H1 (cell line): ENCODE data around the gene NAA38. TPM values are rescaled to one million over a fixed set of nuclear protein-coding genes. Genes with fewer than 3 reads are reported as not detected.

Experiments
- CTCF ChIA-PET: fragments of 300-600 bp; sonication (Branson Sonifier 250); formaldehyde crosslinking; loops from one replicate; lab custom pipeline; 2021; ENCODE audit not compliant: partially characterized antibody; lab: Charles Lee
- POLR2A ChIA-PET: fragments of 300-600 bp; sonication (Branson Sonifier 250); formaldehyde crosslinking; loops from one replicate; lab custom pipeline; 2021; ENCODE audit warnings: inconsistent platforms; ENCODE audit not compliant: partially characterized antibody; lab: Charles Lee
- DNase-seq, 2 experiments: peaks; one replicate each; pipeline versions ENCODE4 v3.0.0 to v3.0.0-alpha.2; 2010 to 2022; ENCODE audit warnings: low spot score in 2 of 2, low read depth in 1 of 2, mixed read lengths in 1 of 2
- FAIRE-seq: peaks from 2 replicates; lab custom pipeline; 2011; peaks lifted over from hg19 to GRCh38; lab: Jason Lieb, UNC
- H2AFZ ChIP-seq: 2 replicates; pipeline ENCODE4 v1.8.1; 2012; ENCODE audit warnings: low read length, inconsistent platforms
- H2AK5ac ChIP-seq: 2 replicates; pipeline ENCODE4 v1.6.1; 2013; ENCODE audit warnings: low read depth, low read length
- H2BK120ac ChIP-seq: replicated peaks from 2 replicates; pipeline ENCODE3; 2013; ENCODE audit warnings: low read depth, low read length, inconsistent platforms
- H2BK12ac ChIP-seq: 2 replicates; pipeline ENCODE4 v1.6.1; 2013; ENCODE audit warnings: low read depth, low read length
- H2BK15ac ChIP-seq: 2 replicates; pipeline ENCODE4 v1.6.1; 2013; ENCODE audit warnings: low read length
- H2BK20ac ChIP-seq: 2 replicates; pipeline ENCODE4 v1.6.1; 2013; ENCODE audit warnings: low read length
- H2BK5ac ChIP-seq: 2 replicates; pipeline ENCODE4 v1.6.1; 2013; ENCODE audit warnings: low read depth, low read length
- H3K14ac ChIP-seq: 2 replicates; pipeline ENCODE4 v1.6.1; 2013; ENCODE audit warnings: inconsistent platforms; ENCODE audit not compliant: insufficient read length
- H3K18ac ChIP-seq: 2 replicates; pipeline ENCODE4 v1.6.1; 2013; ENCODE audit warnings: low read length; ENCODE audit errors: extremely low read depth
- H3K23ac ChIP-seq: 2 replicates; pipeline ENCODE4 v1.6.1; 2013; ENCODE audit warnings: inconsistent platforms; ENCODE audit not compliant: insufficient read length
- H3K23me2 ChIP-seq: 2 replicates; pipeline ENCODE4 v1.6.1; 2013; ENCODE audit warnings: low read depth, low read length
- H3K27ac ChIP-seq: 2 replicates; pipeline ENCODE4 v1.6.1; 2011; ENCODE audit warnings: low read depth, low read length, inconsistent platforms
- H3K27me3 ChIP-seq, 4 experiments: replicated peaks in 1 of 4; 1 replicate in 1 of 4; 2 replicates in 3 of 4; pipeline versions ENCODE4 v1.6.1 to v1.8.1; 2011 to 2013; ENCODE audit warnings: low read length in 3 of 4, mild to moderate bottlenecking in 3 of 4, inconsistent platforms in 2 of 4, mixed read lengths in 2 of 4, moderate library complexity in 1 of 4; ENCODE audit not compliant: control insufficient read depth in 3 of 4, insufficient read depth in 3 of 4; ENCODE audit errors: extremely low read depth in 1 of 4
- H3K36me3 ChIP-seq, 4 experiments: 2 replicates each; pipeline versions ENCODE4 v1.6.1 to v1.8.1; 2011 to 2013; ENCODE audit warnings: mild to moderate bottlenecking in 4 of 4, low read length in 3 of 4, moderate library complexity in 2 of 4, control low read depth in 1 of 4, inconsistent platforms in 1 of 4; ENCODE audit not compliant: insufficient read depth in 4 of 4, control insufficient read depth in 2 of 4
- H3K4ac ChIP-seq: replicated peaks from 2 replicates; pipeline ENCODE3; 2013; ENCODE audit warnings: low read length, low read depth, mixed read lengths, inconsistent platforms; ENCODE audit not compliant: insufficient read length
- H3K4me1 ChIP-seq, 4 experiments: replicated peaks in 1 of 4; 1 replicate in 1 of 4; 2 replicates in 3 of 4; pipeline versions ENCODE4 v1.6.1 to v1.8.1; 2011 to 2013; ENCODE audit warnings: low read length in 3 of 4, inconsistent platforms in 2 of 4, mixed read lengths in 1 of 4; ENCODE audit not compliant: insufficient read depth in 4 of 4, control insufficient read depth in 3 of 4
- H3K4me2 ChIP-seq, 2 experiments: 2 replicates each; pipeline versions ENCODE4 v1.6.1 to v1.8.1; 2011 to 2013; ENCODE audit warnings: low read depth in 2 of 2, low read length in 2 of 2, control low read depth in 1 of 2, inconsistent platforms in 1 of 2, mild to moderate bottlenecking in 1 of 2; ENCODE audit not compliant: insufficient read depth in 1 of 2
- H3K4me3 ChIP-seq, 4 experiments: fragments of 200-600, 300-600 bp in 1 of 4; sonication (generic), shearing (Covaris generic), sonication (Bioruptor Twin) in 1 of 4; 2 replicates each; pipeline versions ENCODE4 v1.5.1 to v1.8.1; 2011 to 2016; ENCODE audit warnings: low read length in 4 of 4, low read depth in 3 of 4, control low read depth in 2 of 4, inconsistent platforms in 2 of 4, mild to moderate bottlenecking in 2 of 4, mixed read lengths in 1 of 4, moderate library complexity in 1 of 4; ENCODE audit not compliant: insufficient read depth in 2 of 4; ENCODE audit errors: extremely low read depth in 1 of 4
- H3K56ac ChIP-seq: replicated peaks from 2 replicates; pipeline ENCODE3; 2013; ENCODE audit warnings: low read depth, mild to moderate bottlenecking, mixed read lengths, low read length, inconsistent platforms; ENCODE audit not compliant: insufficient read length
- H3K79me1 ChIP-seq: 2 replicates; pipeline ENCODE4 v1.6.1; 2013; ENCODE audit warnings: low read depth, low read length, control low read depth
- H3K79me2 ChIP-seq, 2 experiments: 2 replicates each; pipeline versions ENCODE4 v1.6.1 to v1.8.1; 2012 to 2013; ENCODE audit warnings: low read length in 2 of 2, mild to moderate bottlenecking in 2 of 2, inconsistent platforms in 1 of 2; ENCODE audit not compliant: insufficient read depth in 2 of 2, control insufficient read depth in 1 of 2
- H3K9ac ChIP-seq, 4 experiments: replicated peaks in 1 of 4; 1 replicate in 1 of 4; 2 replicates in 3 of 4; pipeline versions ENCODE4 v1.6.1 to v1.8.1; 2011 to 2013; ENCODE audit warnings: low read depth in 3 of 4, low read length in 3 of 4, control low read depth in 2 of 4, mild to moderate bottlenecking in 2 of 4, moderate library complexity in 2 of 4, inconsistent platforms in 1 of 4; ENCODE audit errors: extremely low read depth in 1 of 4
- H3K9me3 ChIP-seq, 2 experiments: 2 replicates each; pipeline versions ENCODE4 v1.6.1 to v1.8.1; 2012 to 2013; ENCODE audit warnings: mild to moderate bottlenecking in 2 of 2, moderate library complexity in 2 of 2, control low read depth in 1 of 2, inconsistent platforms in 1 of 2, low read depth in 1 of 2, low read length in 1 of 2, mixed read lengths in 1 of 2; ENCODE audit not compliant: insufficient read depth in 2 of 2
- H4K20me1 ChIP-seq, 2 experiments: replicated peaks in 1 of 2; 2 replicates each; pipeline versions ENCODE3 to v1.8.1; 2011 to 2013; ENCODE audit warnings: inconsistent platforms in 2 of 2, low read length in 2 of 2, mild to moderate bottlenecking in 1 of 2; ENCODE audit not compliant: insufficient read depth in 2 of 2, control insufficient read depth in 1 of 2
- H4K5ac ChIP-seq: 2 replicates; pipeline ENCODE4 v1.6.1; 2013; ENCODE audit warnings: low read length, low read depth, mixed read lengths, inconsistent platforms; ENCODE audit not compliant: insufficient read length
- H4K8ac ChIP-seq: 2 replicates; pipeline ENCODE4 v1.8.0; 2013; ENCODE audit warnings: mild to moderate bottlenecking, moderate library complexity, low read length, inconsistent platforms; ENCODE audit not compliant: insufficient read depth; ENCODE audit errors: extremely low read depth
- H4K91ac ChIP-seq: replicated peaks from 2 replicates; pipeline ENCODE3; 2013; ENCODE audit warnings: low read length, mixed read lengths, inconsistent platforms; ENCODE audit not compliant: insufficient read length
- ASH2L ChIP-seq: fragments of 200-600, 300-600 bp; sonication (generic); IDR thresholded peaks from one replicate; pipeline ENCODE4 v1.7.1; 2017; ENCODE audit warnings: low read length
- CEBPB ChIP-seq: IDR thresholded peaks from 2 replicates; pipeline ENCODE4 v1.6.1; 2012; ENCODE audit warnings: low read depth, low read length
- JUN ChIP-seq: IDR thresholded peaks from 2 replicates; pipeline ENCODE4 v1.6.1; 2011; ENCODE audit warnings: low read depth, mild to moderate bottlenecking, improper control_type of control experiment, low read length
- POU5F1 ChIP-seq: IDR thresholded peaks from 2 replicates; pipeline ENCODE4 v1.6.1; 2011; ENCODE audit warnings: low read depth, mild to moderate bottlenecking, low read length, moderate library complexity
- TAF1 ChIP-seq: IDR thresholded peaks from 2 replicates; pipeline ENCODE4 v1.6.1; 2011; ENCODE audit warnings: mild to moderate bottlenecking, low read depth, low read length
- TBP ChIP-seq: IDR thresholded peaks from 2 replicates; pipeline ENCODE4 v1.6.1; 2011; ENCODE audit warnings: low read depth, low read length, improper control_type of control experiment
- WGBS, 2 experiments: shearing (Covaris generic) in 1 of 2; methylation state at CpG; one replicate each; pipeline versions ENCODE4 v1.1.6 to v1.1.7; 2013 to 2015; ENCODE audit warnings: low lambda C conversion rate in 2 of 2, mixed read lengths in 2 of 2, inconsistent platforms in 1 of 2, low coverage in 1 of 2, missing lambda C conversion rate in 1 of 2; ENCODE audit not compliant: insufficient replicate concordance in 2 of 2, insufficient coverage in 1 of 2, insufficient read length in 1 of 2; ENCODE audit errors: extremely low coverage in 1 of 2, missing lambda C conversion rate in 1 of 2; 5-methylcytosine and 5-hydroxymethylcytosine counted together
- polyA plus RNA-seq, 7 experiments: library from polyadenylated mRNA; depleted of rRNA in 3 of 7; stranded (reverse) in 5 of 7; unstranded in 2 of 7; fragments of >200 nt in 5 of 7; fragments of 200-250 nt in 2 of 7; gene quantifications; 1 replicate in 5 of 7; 2 replicates in 1 of 7; 4 replicates in 1 of 7; pipeline versions ENCODE4 v1.2.1 to v1.2.3, GENCODE V29; 2011 to 2013; ENCODE audit warnings: missing spikeins in 2 of 7, mixed read lengths in 2 of 7
- total RNA-seq: library from RNA; stranded (reverse); fragmentation: NEBNext Ultra II Directional; extraction: Animal tissue kit (Norgen Biotek cat#: 25700); gene quantifications from 2 replicates; pipeline ENCODE4 v1.2.1, GENCODE V29; 2021

NAA38 gene
- total and polyA plus RNA-seq, 2 of the 8 experiments (the other 6 are each of a cell fraction or from before 2014, with no cell fraction given): 30.2 to 109 TPM

GRCh38 chr17:7814969-7815368 is 42.4 kb downstream of the NAA38 start:
- no peak overlapping the region for H3K4me2 ChIP-seq
- H3K79me2 ChIP-seq: no peaks in the 10 kb centered on the region
- H3K9ac ChIP-seq: no peak overlapping the region
- no peak overlapping the region for H3K56ac ChIP-seq
- no peak overlapping the region for H3K14ac ChIP-seq
- H4K91ac ChIP-seq: no peak overlapping the region
- H3K4ac ChIP-seq: no peak overlapping the region
- no peak overlapping the region for H3K23ac ChIP-seq
- H2BK20ac ChIP-seq: no peak overlapping the region
- 90% methylated on average over 5 of the region's 5 CpGs; no CpG with 5 or more reads in 1 of the 2 experiments for WGBS, 2 experiments
- no peaks in the 10 kb centered on the region for H3K36me3 ChIP-seq
- no peaks in the 10 kb centered on the region for H3K79me1 ChIP-seq
- H2AK5ac ChIP-seq: no peak overlapping the region
- no peak overlapping the region for H3K27ac ChIP-seq
- H4K8ac ChIP-seq: no peak overlapping the region
- FAIRE-seq (no peak), DNase-seq (no peak)
- peaks cover 0 to 2% (median 0%) of the 10 kb centered on the region in 4 experiments; a peak in 1 of 7 replicates for H3K27me3 ChIP-seq
- H2BK5ac ChIP-seq: no peak overlapping the region
- no peak overlapping the region for H4K5ac ChIP-seq
- no peak overlapping the region for H2AFZ ChIP-seq
- no peak overlapping the region for H2BK12ac ChIP-seq
- H4K20me1 ChIP-seq: no peaks in the 10 kb centered on the region
- no peaks in the 10 kb centered on the region; a peak in 1 of 7 replicates for H3K4me1 ChIP-seq
- H2BK15ac ChIP-seq: no peak overlapping the region
- H2BK120ac ChIP-seq: no peak overlapping the region
- CTCF ChIA-PET: interaction anchor here (1.1 kb wide), 1 partner anchor 175 kb away, joined by 3 read pairs; no protein-coding TSS in a partner anchor
- POLR2A ChIA-PET: no interaction called here
- H3K18ac ChIP-seq: no peak overlapping the region
- no peaks in the 10 kb centered on the region for H3K23me2 ChIP-seq
- H3K9me3 ChIP-seq: no peaks in the 10 kb centered on the region
- H3K4me3 ChIP-seq: no peak overlapping the region
- TF ChIP-seq POU5F1 (no peak), JUN (no peak), CEBPB (no peak), TBP (no peak), ASH2L (no peak), TAF1 (no peak)
